ENCODE results near the gene ABCC5.

- TF ChIP-seq CTCF (IDR thresholded peaks at IDR 0.05) (no peak), POLR2AphosphoS5 (IDR thresholded peaks at IDR 0.05) (no peak), POLR2A (IDR thresholded peaks at IDR 0.05) (no peak)
Measured at GRCh38 chr3:184008161-184008560, 9.5 kb downstream of the ABCC5 start.
